AG09319 (cell line): ENCODE measurements around the gene C3.

Source experiments
- DNase-seq: peaks from one replicate; pipeline ENCODE4 v3.0.0-alpha.2; 2010; ENCODE audit warnings: low read depth; ENCODE audit errors: extremely low read depth
- TF ChIP-seq, protein P1 (sequence below): IDR thresholded peaks from 2 replicates; pipeline ENCODE4 v1.5.1; 2011; ENCODE audit warnings: low read depth, mild to moderate bottlenecking, inconsistent platforms, low read length, moderate library complexity

The C3 gene

DNA sequence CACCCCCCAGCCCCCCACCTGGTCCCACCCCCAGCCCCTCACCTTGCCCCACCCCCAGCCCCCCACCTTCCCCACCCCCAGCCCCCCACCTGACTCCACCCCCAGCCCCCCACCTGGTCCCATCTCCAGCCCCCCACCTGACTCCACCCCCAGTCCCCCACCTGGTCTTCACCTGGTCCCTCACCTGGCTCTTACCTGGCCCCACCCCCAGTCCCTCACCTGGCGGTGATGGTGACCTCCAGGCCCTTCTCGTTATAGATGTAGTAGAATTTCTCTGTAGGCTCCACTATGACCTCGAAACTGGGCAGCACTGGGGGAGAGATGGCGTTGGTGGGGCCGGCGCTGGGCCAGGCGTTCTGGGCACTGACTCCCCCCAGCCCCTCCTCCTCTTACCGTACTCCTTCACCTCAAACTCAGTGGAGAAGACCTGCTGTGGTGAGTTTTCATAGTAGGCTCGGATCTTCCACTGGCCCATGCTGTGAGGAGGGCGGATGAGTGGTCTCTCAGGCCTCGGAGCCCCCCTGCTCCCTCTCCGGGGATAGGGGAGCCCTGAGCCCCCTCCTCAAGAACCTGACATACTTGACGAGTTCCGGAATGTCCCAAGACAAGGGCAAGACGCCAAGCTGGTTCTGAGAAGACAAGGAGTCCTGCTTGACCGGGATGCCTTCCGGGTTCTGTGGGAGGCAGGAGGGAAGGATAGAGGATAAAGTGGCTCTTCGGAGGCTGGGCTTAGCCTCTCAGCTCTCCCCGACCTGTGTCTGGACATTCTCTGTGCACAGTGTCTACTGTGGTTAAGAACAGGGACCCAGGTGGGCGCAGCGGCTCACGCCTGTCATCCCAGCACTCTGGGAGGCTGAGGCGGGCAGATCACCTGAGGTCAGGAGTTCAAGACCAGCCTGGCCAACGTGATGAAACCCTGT lies 6.4 kb downstream of the C3 start:
- no peak for DNase-seq
- TF ChIP-seq, protein P1, sequence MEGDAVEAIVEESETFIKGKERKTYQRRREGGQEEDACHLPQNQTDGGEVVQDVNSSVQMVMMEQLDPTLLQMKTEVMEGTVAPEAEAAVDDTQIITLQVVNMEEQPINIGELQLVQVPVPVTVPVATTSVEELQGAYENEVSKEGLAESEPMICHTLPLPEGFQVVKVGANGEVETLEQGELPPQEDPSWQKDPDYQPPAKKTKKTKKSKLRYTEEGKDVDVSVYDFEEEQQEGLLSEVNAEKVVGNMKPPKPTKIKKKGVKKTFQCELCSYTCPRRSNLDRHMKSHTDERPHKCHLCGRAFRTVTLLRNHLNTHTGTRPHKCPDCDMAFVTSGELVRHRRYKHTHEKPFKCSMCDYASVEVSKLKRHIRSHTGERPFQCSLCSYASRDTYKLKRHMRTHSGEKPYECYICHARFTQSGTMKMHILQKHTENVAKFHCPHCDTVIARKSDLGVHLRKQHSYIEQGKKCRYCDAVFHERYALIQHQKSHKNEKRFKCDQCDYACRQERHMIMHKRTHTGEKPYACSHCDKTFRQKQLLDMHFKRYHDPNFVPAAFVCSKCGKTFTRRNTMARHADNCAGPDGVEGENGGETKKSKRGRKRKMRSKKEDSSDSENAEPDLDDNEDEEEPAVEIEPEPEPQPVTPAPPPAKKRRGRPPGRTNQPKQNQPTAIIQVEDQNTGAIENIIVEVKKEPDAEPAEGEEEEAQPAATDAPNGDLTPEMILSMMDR, result no peak

DNA sequence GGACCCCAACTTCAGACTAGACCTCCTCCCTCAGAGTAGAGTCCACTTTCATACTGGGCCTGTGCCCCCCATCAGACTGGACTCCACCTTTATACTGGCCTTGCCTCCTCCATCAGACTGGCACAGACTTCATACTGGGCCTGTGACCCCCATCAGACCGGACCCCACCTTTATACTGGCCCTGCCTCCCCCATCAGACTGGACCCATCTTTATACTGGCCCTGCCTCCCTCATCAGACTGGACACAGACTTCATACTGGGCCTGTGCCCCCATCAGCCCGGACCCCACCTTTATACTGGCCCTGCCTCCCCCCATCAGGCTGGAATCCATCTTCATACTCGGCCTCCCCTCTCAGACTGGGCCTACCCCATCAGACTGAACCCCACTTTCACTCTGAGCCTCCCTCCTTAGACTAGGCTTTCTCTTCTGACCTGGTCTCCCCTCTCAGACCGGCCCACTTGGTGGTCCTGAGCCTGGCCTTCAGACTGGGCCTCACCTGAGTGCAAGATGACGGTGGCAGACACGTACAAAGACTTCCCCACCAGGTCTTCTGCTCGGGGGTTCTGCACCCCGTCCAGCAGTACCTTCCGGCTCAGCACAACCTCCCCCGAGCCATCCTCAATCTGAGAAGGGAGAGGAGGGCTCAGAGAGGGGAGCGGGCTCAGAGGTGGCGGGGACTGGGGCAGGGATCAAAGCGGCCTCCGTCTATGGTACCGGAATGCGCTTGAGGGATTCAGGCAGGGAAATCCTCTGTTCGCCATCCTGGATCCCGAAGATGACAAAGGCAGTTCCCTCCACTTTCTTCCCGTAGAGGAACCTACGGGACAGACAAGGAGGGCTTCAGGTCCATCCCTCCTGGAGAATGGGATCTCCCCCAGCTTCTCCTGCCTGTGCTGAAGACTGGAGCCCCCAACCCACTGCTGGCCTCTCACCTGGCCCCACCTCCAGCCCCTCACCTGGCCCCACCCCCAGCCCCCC lies 7.5 kb downstream of the C3 start:
- TF ChIP-seq, protein P1, result no peak
- DNase-seq, result no peak

DNA sequence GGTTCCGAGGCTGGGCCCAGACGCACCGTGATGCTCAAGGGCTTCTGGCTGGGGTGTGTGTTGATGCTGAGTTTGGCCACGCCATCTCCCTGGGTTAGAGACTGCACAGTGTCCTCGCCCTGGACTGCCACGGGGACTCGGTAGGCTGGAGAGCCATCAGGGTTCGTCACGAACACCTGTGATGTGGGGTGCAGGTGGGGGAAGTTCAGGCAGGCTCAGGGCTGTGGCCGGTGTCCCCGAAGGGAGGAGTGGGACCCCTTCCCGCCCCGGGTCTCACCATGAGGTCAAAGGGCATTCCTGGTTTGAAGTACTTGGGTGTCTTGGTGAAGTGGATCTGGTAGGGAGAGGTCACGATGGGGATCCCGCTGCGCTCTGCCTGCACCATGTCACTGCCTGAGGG lies 8.2 kb downstream of the C3 start:
- no peak for DNase-seq
- TF ChIP-seq, protein P1, result no peak

DNA sequence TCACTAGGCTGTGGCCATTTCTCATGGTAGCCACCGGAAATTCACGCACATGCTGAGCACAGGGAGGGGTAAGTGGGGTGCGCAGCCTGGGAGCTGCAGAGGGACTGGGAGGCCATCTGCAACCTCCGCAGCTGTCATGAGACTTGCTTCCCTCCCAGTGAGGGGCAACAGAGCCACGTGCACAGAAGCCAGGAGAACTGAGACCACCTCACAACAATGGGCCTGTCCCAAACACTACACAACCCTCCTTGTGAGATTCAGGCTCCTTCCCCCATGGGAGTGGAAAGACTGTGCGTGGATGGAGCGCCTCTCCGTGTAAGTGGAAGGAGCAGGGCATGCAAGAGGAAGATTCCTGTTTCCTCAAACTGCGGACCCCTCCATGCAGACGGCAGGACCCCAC lies 8.8 kb downstream of the C3 start:
- no peak for DNase-seq
- TF ChIP-seq, protein P1, result no peak

DNA sequence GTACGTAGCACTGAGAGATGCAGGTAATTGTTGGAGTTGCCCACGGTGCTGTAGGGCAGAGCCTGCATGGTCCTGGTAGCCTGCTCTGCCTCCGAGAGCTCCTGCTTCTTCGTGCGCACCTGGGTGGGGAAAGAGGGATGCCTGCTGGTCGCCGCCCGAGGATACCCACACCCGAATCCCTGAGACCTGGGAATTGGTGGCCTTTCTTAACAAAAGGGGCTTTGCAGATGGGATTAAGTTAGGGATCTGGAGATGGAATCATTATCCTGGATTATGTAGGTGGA lies 9.4 kb downstream of the C3 start:
- TF ChIP-seq, protein P1, result no peak
- DNase-seq, result no peak

DNA sequence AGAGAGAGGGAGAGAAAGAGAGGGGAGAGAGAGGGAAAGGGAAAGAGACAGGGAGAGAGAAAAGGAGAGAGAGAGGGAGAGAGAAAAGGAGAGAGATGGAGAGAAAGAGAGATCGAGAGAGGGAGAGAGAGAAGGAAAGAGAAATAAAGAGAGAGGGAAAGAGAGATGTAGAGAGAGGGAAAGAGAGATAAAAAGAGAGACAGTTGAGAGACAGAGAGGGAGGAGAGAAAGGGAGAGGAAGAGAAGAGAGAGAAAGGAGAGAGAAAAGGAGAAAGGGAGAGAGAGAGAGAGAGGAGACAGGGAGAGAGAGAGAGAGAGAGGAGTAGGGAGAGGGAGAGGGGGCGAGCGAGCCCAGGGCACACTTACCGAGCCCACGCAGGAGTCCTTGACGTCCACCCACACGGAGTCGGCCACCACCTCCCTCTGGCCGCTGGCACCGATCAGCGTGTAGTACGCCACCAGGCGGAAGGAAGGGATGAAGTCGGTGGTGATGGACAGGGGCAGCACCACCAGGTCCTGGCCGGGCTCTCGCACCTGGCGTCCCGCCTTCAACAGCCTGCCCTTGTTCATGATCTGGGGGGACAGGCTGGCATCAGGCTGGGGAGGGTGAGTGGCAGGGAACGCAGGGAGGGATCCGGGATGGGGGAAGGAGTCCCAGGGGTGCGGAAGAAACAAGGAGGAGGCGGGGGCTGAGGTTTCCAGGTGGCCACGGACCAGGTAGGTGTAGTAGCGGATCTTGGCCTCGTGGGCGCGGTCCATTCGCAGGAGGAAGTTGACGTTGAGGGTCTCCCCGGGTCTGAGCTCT lies 10.0 kb downstream of the C3 start:
- DNase-seq, result no peak

More for the DNA sequence above, 10.0 kb downstream of the C3 start:
- TF ChIP-seq, protein P1, result no peak
